Measurements from ENCODE around the gene NCBP1. TPM values are rescaled to one million over a fixed set of nuclear protein-coding genes. Genes with fewer than 3 reads are reported as not detected.

Gene NCBP1
- total RNA-seq, 3 donors from 2014 or later, result 25.0 to 33.2 (median 30.2) TPM

GRCh38 chr9:97633859-97634490, 354 bp downstream of the NCBP1 start:
- H3K4me3 ChIP-seq, result peak overlapping the region; percentile 87 to 97 (median 97)
- peaks cover 0 to 15% of the 10 kb centered on the region in 2 donors for H3K4me1 ChIP-seq
- intact Hi-C loops (cut with DNase I; ENCODE audit: low total_unique reads), result no loop called here
- H3K9me3 ChIP-seq, result no peaks in the 10 kb centered on the region
- no peaks in the 10 kb centered on the region for H3K36me3 ChIP-seq
- H3K27me3 ChIP-seq, result no peaks in the 10 kb centered on the region
- TF ChIP-seq CTCF (IDR thresholded peaks at IDR 0.05), result no peak
- no peak for TF ChIP-seq POLR2AphosphoS5 (IDR thresholded peaks at IDR 0.05)
- TF ChIP-seq POLR2A (IDR thresholded peaks at IDR 0.05), result no peak
- peak overlapping the region; percentile 96 to 98 for H3K27ac ChIP-seq
- no peak for DNase-seq (ENCODE audit: low spot score in 2 of 2)

GRCh38 chr9:97635026-97635425, 1.4 kb downstream of the NCBP1 start:
- TF ChIP-seq POLR2A (IDR thresholded peaks at IDR 0.05) (no peak), CTCF (IDR thresholded peaks at IDR 0.05) (no peak), POLR2AphosphoS5 (IDR thresholded peaks at IDR 0.05) (no peak)

GRCh38 chr9:97636903-97637302, 3.3 kb downstream of the NCBP1 start:
- H3K27me3 ChIP-seq, result no peaks in the 10 kb centered on the region
- H3K4me3 ChIP-seq, result no peak overlapping the region
- TF ChIP-seq CTCF (IDR thresholded peaks at IDR 0.05) (no peak), POLR2AphosphoS5 (IDR thresholded peaks at IDR 0.05) (no peak), POLR2A (IDR thresholded peaks at IDR 0.05) (no peak)
- no peak for DNase-seq (ENCODE audit: low spot score in 2 of 2)
- peaks cover 0 to 9% of the 10 kb centered on the region in 2 donors for H3K4me1 ChIP-seq
- H3K27ac ChIP-seq, result no peak overlapping the region
- intact Hi-C loops (cut with DNase I; ENCODE audit: low total_unique reads), result no loop called here
- no peaks in the 10 kb centered on the region for H3K9me3 ChIP-seq
- no peaks in the 10 kb centered on the region for H3K36me3 ChIP-seq

More at GRCh38 chr9:97635026-97635425, 1.4 kb downstream of the NCBP1 start:
- no peaks in the 10 kb centered on the region for H3K36me3 ChIP-seq
- no peak overlapping the region for H3K27ac ChIP-seq
- peak overlapping the region in 1 of 3 donors; percentile 87 for H3K4me3 ChIP-seq
- intact Hi-C loops (cut with DNase I; ENCODE audit: low total_unique reads), result no loop called here
- H3K9me3 ChIP-seq, result no peaks in the 10 kb centered on the region
- no peak for DNase-seq (ENCODE audit: low spot score in 2 of 2)
- H3K27me3 ChIP-seq, result no peaks in the 10 kb centered on the region
- peaks cover 0 to 15% of the 10 kb centered on the region in 2 donors for H3K4me1 ChIP-seq

- H3K27ac ChIP-seq, result no peak overlapping the region
- H3K36me3 ChIP-seq, result peaks cover 3% of the 10 kb centered on the region
- H3K4me1 ChIP-seq, result peaks cover 0 to 8% of the 10 kb centered on the region in 2 donors
- no peak for DNase-seq (ENCODE audit: low spot score in 2 of 2)
- TF ChIP-seq POLR2AphosphoS5 (IDR thresholded peaks at IDR 0.05) (no peak), CTCF (IDR thresholded peaks at IDR 0.05) (no peak)
- H3K9me3 ChIP-seq, result no peaks in the 10 kb centered on the region
- H3K27me3 ChIP-seq, result no peaks in the 10 kb centered on the region
- H3K4me3 ChIP-seq, result no peak overlapping the region
- intact Hi-C loops (cut with DNase I; ENCODE audit: low total_unique reads), result no loop called here
Observed at GRCh38 chr9:97638666-97639065, 5.0 kb downstream of the NCBP1 start.

GRCh38 chr9:97640325-97640724, 6.7 kb downstream of the NCBP1 start:
- no peak for TF ChIP-seq CTCF (IDR thresholded peaks at IDR 0.05)
- TF ChIP-seq POLR2AphosphoS5 (IDR thresholded peaks at IDR 0.05), result no peak
- TF ChIP-seq POLR2A (IDR thresholded peaks at IDR 0.05), result no peak
- no peak for DNase-seq (ENCODE audit: low spot score in 2 of 2)
- no peaks in the 10 kb centered on the region for H3K4me1 ChIP-seq
- no peak overlapping the region for H3K4me3 ChIP-seq
- H3K27ac ChIP-seq, result no peak overlapping the region
- intact Hi-C loops (cut with DNase I; ENCODE audit: low total_unique reads), result no loop called here
- H3K27me3 ChIP-seq, result no peaks in the 10 kb centered on the region
- H3K36me3 ChIP-seq, result peaks cover 3% of the 10 kb centered on the region
- no peaks in the 10 kb centered on the region for H3K9me3 ChIP-seq

Data from breast epithelium (tissue), 4 donors.